HEK293 (cell line): ENCODE results near the gene CRTC1.

ENCODE experiments used
- CTCF ChIA-PET: fragments of 350-600 bp; formaldehyde crosslinking; extraction: SDS; loops from one replicate; lab custom pipeline; 2021; ENCODE audit warnings: antibody characterized with exemption; lab: Yijun Ruan, JAX
- POLR2A ChIA-PET: fragments of 300-600 bp; formaldehyde crosslinking; extraction: SDS; loops from one replicate; lab custom pipeline; 2020; ENCODE audit warnings: antibody characterized with exemption, inconsistent platforms; lab: Yijun Ruan, JAX
- H3K27ac ChIP-seq: fragments of 200-500 bp; sonication (Bioruptor generic); 2 replicates; pipeline ENCODE4 v1.5.1; 2014; ENCODE audit warnings: low read depth, low read length, control low read depth, inconsistent platforms; ENCODE audit errors: extremely low read depth
- H3K36me3 ChIP-seq, 2 experiments: fragments of 200-500 bp in 1 of 2; sonication (Bioruptor generic) in 1 of 2; 1 replicate in 1 of 2; 2 replicates in 1 of 2; pipeline ENCODE4 v1.5.1; 2014 to 2017; ENCODE audit warnings: inconsistent platforms in 2 of 2, low read length in 2 of 2; ENCODE audit not compliant: control insufficient read depth in 2 of 2, insufficient read depth in 1 of 2
- H3K4me1 ChIP-seq: fragments of 200-500 bp; sonication (Bioruptor generic); 2 replicates; pipeline ENCODE4 v1.5.1; 2014; ENCODE audit warnings: mild to moderate bottlenecking, low read length, inconsistent platforms; ENCODE audit not compliant: control insufficient read depth, insufficient read depth
- H3K4me3 ChIP-seq: 2 replicates; pipeline ENCODE4 v1.5.1; 2011; ENCODE audit warnings: low read depth, mild to moderate bottlenecking, control low read depth, low read length, moderate library complexity
- H3K9me3 ChIP-seq: fragments of 200-500 bp; sonication (Bioruptor generic); 2 replicates; pipeline ENCODE4 v1.5.1; 2014; ENCODE audit warnings: low read depth, low read length, inconsistent platforms; ENCODE audit not compliant: control insufficient read depth, insufficient read depth
- GLIS1 ChIP-seq: fragments of 450-650 bp; formaldehyde crosslinking; IDR thresholded peaks from 2 replicates; pipeline ENCODE4 v1.5.1; 2016; ENCODE audit warnings: missing biosample characterization, missing genetic modification characterization
- GLIS2 ChIP-seq: fragments of 450-650 bp; formaldehyde crosslinking; IDR thresholded peaks from 2 replicates; pipeline ENCODE4 v1.5.1; 2016; ENCODE audit warnings: missing biosample characterization, missing genetic modification characterization
- MZF1 ChIP-seq: fragments of 450-650 bp; formaldehyde crosslinking; IDR thresholded peaks from 2 replicates; pipeline ENCODE4 v1.5.1; 2017; ENCODE audit warnings: missing biosample characterization, missing genetic modification characterization, borderline replicate concordance
- ZIC2 ChIP-seq: fragments of 450-650 bp; formaldehyde crosslinking; IDR thresholded peaks from 2 replicates; pipeline ENCODE4 v1.5.1; 2016; ENCODE audit warnings: missing biosample characterization, missing genetic modification characterization
- ZNF140 ChIP-seq: fragments of 450-650 bp; formaldehyde crosslinking; IDR thresholded peaks from 2 replicates; pipeline ENCODE4 v1.5.1; 2016; ENCODE audit warnings: missing biosample characterization, missing genetic modification characterization
- ZNF335 ChIP-seq: fragments of 450-650 bp; formaldehyde crosslinking; conservative IDR thresholded peaks from 2 replicates; pipeline ENCODE4 v1.5.1; 2016; ENCODE audit warnings: missing biosample characterization, missing genetic modification characterization
- ZNF404 ChIP-seq: fragments of 450-650 bp; formaldehyde crosslinking; IDR thresholded peaks from 2 replicates; pipeline ENCODE4 v1.5.1; 2017; ENCODE audit warnings: missing biosample characterization, missing genetic modification characterization
- ZNF561 ChIP-seq: fragments of 450-650 bp; IDR thresholded peaks from 2 replicates; pipeline ENCODE4 v1.5.1; 2018; ENCODE audit warnings: missing biosample characterization, missing genetic modification characterization, borderline replicate concordance
- ZNF660 ChIP-seq: fragments of 450-650 bp; IDR thresholded peaks from 2 replicates; pipeline ENCODE4 v1.5.1; 2018; ENCODE audit warnings: missing biosample characterization, mild to moderate bottlenecking, missing genetic modification characterization
- ZNF677 ChIP-seq: fragments of 450-650 bp; IDR thresholded peaks from 2 replicates; pipeline ENCODE4 v1.5.0; 2018; ENCODE audit warnings: missing biosample characterization, mild to moderate bottlenecking, missing genetic modification characterization, moderate library complexity
- ZNF777 ChIP-seq: fragments of 450-650 bp; formaldehyde crosslinking; IDR thresholded peaks from 2 replicates; pipeline ENCODE4 v1.5.1; 2017; ENCODE audit warnings: missing biosample characterization, missing genetic modification characterization, borderline replicate concordance
- ZNF843 ChIP-seq: fragments of 450-650 bp; formaldehyde crosslinking; IDR thresholded peaks from 2 replicates; pipeline ENCODE4 v1.5.1; 2016; ENCODE audit warnings: missing biosample characterization, missing genetic modification characterization
- TF ChIP-seq, protein P1 (sequence below): fragments of 450-650 bp; formaldehyde crosslinking; IDR thresholded peaks from 2 replicates; pipeline ENCODE4 v1.5.1; 2016; ENCODE audit warnings: missing biosample characterization, missing genetic modification characterization
- TF ChIP-seq, protein P2 (sequence below): fragments of 450-650 bp; formaldehyde crosslinking; IDR thresholded peaks from 2 replicates; pipeline ENCODE4 v1.5.1; 2017; ENCODE audit warnings: missing biosample characterization, missing genetic modification characterization
- TF ChIP-seq, protein P3 (sequence below): fragments of 450-650 bp; formaldehyde crosslinking; IDR thresholded peaks from 2 replicates; pipeline ENCODE4 v1.5.1; 2016; ENCODE audit warnings: missing biosample characterization, missing genetic modification characterization, low read depth
- TF ChIP-seq, protein P4 (sequence below): fragments of 450-650 bp; formaldehyde crosslinking; IDR thresholded peaks from 2 replicates; pipeline ENCODE4 v1.5.1; 2017; ENCODE audit warnings: missing biosample characterization, missing genetic modification characterization
- TF ChIP-seq, protein P5 (sequence below): fragments of 450-650 bp; formaldehyde crosslinking; IDR thresholded peaks from 2 replicates; pipeline ENCODE4 v1.5.1; 2017; ENCODE audit warnings: missing biosample characterization, missing genetic modification characterization
- TF ChIP-seq, protein P6 (sequence below): fragments of 450-650 bp; formaldehyde crosslinking; IDR thresholded peaks from 2 replicates; pipeline ENCODE4 v1.5.0; 2017; ENCODE audit warnings: missing biosample characterization, missing genetic modification characterization, borderline replicate concordance

Gene CRTC1

DNA sequence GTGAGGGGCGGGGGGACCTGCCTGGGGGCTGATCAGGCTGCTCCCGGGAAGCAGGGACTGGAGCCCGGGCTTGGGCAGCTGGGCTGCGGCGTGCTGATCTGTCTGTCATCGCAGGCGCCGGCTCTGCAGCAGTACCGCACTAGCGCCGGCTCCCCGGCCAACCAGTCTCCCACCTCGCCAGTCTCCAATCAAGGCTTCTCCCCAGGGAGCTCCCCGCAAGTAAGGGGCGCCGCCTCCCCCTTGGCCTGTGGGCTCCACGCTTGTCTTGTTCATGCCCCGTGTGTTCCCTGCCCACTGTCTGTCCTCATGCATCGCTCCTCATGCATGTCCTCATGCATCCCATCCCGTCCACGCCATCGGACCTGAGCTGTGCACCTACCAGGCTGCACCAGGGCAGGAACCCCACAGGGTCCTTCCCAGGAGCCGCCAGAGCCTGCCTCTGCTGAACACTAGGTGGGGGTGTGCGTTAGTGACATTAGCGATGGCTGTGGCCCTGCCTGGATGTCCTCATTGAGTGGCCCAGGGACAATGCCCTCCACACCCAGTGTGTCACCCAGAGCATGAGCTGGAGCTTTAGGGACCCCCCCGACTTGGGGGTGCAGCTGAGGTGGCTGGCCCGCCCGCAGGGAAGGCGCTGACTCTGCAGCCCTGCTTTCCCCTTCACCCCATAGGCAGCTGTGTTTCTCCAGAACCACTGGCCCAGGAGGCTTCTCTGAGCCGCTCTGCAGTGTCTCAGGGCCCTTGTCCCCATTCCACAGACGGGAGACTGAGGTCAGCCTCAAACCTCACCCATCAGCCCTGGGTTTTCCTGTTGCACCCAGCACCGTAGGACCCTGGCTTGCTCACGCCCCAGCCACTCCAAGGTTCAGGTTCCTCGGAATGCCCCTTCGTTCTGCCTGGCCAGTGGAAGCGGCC lies 88.1 kb downstream of the CRTC1 start (continued):
- TF ChIP-seq, protein P1, sequence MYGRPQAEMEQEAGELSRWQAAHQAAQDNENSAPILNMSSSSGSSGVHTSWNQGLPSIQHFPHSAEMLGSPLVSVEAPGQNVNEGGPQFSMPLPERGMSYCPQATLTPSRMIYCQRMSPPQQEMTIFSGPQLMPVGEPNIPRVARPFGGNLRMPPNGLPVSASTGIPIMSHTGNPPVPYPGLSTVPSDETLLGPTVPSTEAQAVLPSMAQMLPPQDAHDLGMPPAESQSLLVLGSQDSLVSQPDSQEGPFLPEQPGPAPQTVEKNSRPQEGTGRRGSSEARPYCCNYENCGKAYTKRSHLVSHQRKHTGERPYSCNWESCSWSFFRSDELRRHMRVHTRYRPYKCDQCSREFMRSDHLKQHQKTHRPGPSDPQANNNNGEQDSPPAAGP (tag by site-specific recombination), result no peak
- TF ChIP-seq, protein P2, sequence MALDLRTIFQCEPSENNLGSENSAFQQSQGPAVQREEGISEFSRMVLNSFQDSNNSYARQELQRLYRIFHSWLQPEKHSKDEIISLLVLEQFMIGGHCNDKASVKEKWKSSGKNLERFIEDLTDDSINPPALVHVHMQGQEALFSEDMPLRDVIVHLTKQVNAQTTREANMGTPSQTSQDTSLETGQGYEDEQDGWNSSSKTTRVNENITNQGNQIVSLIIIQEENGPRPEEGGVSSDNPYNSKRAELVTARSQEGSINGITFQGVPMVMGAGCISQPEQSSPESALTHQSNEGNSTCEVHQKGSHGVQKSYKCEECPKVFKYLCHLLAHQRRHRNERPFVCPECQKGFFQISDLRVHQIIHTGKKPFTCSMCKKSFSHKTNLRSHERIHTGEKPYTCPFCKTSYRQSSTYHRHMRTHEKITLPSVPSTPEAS (tag by site-specific recombination), result no peak
- TF ChIP-seq ZNF777 (tag by site-specific recombination), result no peak
- TF ChIP-seq MZF1, result no peak
- no peak for TF ChIP-seq ZNF404 (tag by site-specific recombination)
- TF ChIP-seq GLIS1, result peak; percentile 36; the same call in 1 of the 2 replicates
- TF ChIP-seq GLIS2, result no peak
- TF ChIP-seq ZNF660 (tag by site-specific recombination), result no peak
- peak; percentile 21; the same call in 1 of the 2 replicates for TF ChIP-seq ZIC2 (tag by site-specific recombination)
- TF ChIP-seq ZNF140 (tag by site-specific recombination), result no peak

DNA sequence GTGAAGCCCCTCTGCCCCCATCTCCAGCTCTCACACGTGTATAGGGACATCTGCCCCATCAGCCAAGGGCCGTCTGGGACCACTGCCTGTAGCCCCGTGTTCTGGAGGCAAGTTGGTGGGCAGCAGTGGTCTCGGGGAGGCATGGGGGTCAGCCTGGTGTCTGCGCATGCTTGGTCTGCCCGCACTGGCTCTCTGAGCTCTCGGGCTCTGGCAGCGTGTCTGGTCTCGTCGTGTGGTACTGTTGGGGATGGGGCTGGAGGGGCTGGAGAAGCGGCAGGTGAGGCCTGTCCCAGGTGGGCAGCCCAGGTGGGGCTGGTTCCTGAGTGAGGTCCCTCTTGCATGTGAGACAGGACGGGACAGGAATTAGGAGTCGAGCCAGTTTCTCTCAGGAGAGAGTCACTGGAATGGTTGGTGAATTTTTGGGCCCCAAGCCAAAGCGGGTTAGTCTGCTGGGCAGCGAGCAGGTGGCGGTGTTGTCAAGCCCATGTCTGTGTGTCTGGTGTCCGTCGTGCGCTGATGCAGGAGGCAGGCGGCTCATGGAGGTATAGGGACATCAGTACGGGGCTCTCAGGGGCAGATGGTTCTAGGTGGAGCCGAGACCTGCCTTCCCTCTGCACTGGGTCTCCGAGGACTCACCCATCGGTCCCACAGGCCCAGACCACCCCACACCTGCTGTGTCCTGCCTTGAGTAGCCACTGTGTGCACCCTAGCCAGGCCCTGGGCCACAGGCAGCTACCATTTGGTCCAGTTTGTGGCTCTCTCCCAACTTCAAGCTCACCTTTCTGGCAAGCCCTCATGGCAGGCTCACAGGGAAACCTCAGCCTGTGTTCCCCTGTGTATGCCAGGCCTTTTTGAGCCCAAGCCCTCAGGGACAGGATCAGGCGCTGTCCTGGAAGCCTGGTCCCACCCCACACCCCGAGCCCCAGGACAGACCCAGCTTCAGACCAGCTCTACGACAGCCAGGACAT lies 89.4 kb downstream of the CRTC1 start:
- H3K4me3 ChIP-seq, result no peak overlapping the region
- ChIA-PET POLR2A (interaction anchor here (0.6 kb wide), 1 partner anchor 1581 kb away, joined by 4 read pairs; no protein-coding TSS in a partner anchor), CTCF (interaction anchor here (0.6 to 1.1 kb wide), 5 partner anchors 9 to 213 kb away, joined by 3 to 7 read pairs (median 3); no protein-coding TSS in a partner anchor)
- H3K27ac ChIP-seq, result no peak overlapping the region
- no peaks in the 10 kb centered on the region for H3K4me1 ChIP-seq
- no peaks in the 10 kb centered on the region for H3K36me3 ChIP-seq
- H3K9me3 ChIP-seq, result no peaks in the 10 kb centered on the region
- TF ChIP-seq, protein P3, sequence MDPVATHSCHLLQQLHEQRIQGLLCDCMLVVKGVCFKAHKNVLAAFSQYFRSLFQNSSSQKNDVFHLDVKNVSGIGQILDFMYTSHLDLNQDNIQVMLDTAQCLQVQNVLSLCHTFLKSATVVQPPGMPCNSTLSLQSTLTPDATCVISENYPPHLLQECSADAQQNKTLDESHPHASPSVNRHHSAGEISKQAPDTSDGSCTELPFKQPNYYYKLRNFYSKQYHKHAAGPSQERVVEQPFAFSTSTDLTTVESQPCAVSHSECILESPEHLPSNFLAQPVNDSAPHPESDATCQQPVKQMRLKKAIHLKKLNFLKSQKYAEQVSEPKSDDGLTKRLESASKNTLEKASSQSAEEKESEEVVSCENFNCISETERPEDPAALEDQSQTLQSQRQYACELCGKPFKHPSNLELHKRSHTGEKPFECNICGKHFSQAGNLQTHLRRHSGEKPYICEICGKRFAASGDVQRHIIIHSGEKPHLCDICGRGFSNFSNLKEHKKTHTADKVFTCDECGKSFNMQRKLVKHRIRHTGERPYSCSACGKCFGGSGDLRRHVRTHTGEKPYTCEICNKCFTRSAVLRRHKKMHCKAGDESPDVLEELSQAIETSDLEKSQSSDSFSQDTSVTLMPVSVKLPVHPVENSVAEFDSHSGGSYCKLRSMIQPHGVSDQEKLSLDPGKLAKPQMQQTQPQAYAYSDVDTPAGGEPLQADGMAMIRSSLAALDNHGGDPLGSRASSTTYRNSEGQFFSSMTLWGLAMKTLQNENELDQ (tag by site-specific recombination), result no peak
- TF ChIP-seq ZNF561 (tag by site-specific recombination) (no peak), ZNF843 (tag by site-specific recombination) (no peak), ZNF335 (tag by site-specific recombination) (no peak), MZF1 (no peak), ZNF677 (tag by site-specific recombination) (no peak)
- TF ChIP-seq, protein P1 (tag by site-specific recombination), result no peak
- TF ChIP-seq, protein P4, sequence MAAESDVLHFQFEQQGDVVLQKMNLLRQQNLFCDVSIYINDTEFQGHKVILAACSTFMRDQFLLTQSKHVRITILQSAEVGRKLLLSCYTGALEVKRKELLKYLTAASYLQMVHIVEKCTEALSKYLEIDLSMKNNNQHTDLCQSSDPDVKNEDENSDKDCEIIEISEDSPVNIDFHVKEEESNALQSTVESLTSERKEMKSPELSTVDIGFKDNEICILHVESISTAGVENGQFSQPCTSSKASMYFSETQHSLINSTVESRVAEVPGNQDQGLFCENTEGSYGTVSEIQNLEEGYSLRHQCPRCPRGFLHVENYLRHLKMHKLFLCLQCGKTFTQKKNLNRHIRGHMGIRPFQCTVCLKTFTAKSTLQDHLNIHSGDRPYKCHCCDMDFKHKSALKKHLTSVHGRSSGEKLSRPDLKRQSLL (tag by site-specific recombination), result no peak
- TF ChIP-seq, protein P5, sequence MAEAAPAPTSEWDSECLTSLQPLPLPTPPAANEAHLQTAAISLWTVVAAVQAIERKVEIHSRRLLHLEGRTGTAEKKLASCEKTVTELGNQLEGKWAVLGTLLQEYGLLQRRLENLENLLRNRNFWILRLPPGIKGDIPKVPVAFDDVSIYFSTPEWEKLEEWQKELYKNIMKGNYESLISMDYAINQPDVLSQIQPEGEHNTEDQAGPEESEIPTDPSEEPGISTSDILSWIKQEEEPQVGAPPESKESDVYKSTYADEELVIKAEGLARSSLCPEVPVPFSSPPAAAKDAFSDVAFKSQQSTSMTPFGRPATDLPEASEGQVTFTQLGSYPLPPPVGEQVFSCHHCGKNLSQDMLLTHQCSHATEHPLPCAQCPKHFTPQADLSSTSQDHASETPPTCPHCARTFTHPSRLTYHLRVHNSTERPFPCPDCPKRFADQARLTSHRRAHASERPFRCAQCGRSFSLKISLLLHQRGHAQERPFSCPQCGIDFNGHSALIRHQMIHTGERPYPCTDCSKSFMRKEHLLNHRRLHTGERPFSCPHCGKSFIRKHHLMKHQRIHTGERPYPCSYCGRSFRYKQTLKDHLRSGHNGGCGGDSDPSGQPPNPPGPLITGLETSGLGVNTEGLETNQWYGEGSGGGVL (tag by site-specific recombination), result no peak
- TF ChIP-seq, protein P6, sequence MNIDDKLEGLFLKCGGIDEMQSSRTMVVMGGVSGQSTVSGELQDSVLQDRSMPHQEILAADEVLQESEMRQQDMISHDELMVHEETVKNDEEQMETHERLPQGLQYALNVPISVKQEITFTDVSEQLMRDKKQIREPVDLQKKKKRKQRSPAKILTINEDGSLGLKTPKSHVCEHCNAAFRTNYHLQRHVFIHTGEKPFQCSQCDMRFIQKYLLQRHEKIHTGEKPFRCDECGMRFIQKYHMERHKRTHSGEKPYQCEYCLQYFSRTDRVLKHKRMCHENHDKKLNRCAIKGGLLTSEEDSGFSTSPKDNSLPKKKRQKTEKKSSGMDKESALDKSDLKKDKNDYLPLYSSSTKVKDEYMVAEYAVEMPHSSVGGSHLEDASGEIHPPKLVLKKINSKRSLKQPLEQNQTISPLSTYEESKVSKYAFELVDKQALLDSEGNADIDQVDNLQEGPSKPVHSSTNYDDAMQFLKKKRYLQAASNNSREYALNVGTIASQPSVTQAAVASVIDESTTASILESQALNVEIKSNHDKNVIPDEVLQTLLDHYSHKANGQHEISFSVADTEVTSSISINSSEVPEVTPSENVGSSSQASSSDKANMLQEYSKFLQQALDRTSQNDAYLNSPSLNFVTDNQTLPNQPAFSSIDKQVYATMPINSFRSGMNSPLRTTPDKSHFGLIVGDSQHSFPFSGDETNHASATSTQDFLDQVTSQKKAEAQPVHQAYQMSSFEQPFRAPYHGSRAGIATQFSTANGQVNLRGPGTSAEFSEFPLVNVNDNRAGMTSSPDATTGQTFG, result no peak
